Activated CD4-positive, alpha-beta memory T cell treated with anti-CD3 and anti-CD28 coated beads, Interleukin-2, amount 10 ng/mL, durations not matched to agents 7 days and 5 days (primary cell): ENCODE measurements around the gene CACNA1C. TPM values are rescaled to one million over a fixed set of nuclear protein-coding genes. Genes with fewer than 3 reads are reported as not detected.

ENCODE experiments used
- CTCF ChIA-PET: fragments of 350-600 bp; sonication (Branson Sonifier 250); formaldehyde crosslinking; loops from one replicate; lab custom pipeline; 2021; ENCODE audit warnings: antibody characterized with exemption, inconsistent platforms; lab: Charles Lee
- POLR2A ChIA-PET: fragments of 350-600 bp; sonication (Branson Sonifier 250); formaldehyde crosslinking; loops from one replicate; lab custom pipeline; 2021; ENCODE audit warnings: antibody characterized with exemption; lab: Charles Lee
- DNase-seq: peaks from one replicate; pipeline ENCODE4 v3.0.0-alpha.2; 2020
- H3K27ac Mint-ChIP-seq: one replicate; pipeline ENCODE4 v1.8.0; 2021; ENCODE audit warnings: mild to moderate bottlenecking, mixed read lengths
- H3K27me3 Mint-ChIP-seq: one replicate; pipeline ENCODE4 v1.8.0; 2021; ENCODE audit warnings: mixed read lengths
- H3K36me3 Mint-ChIP-seq: one replicate; pipeline ENCODE4 v1.8.0; 2021; ENCODE audit warnings: low read depth, mixed read lengths
- H3K4me1 Mint-ChIP-seq: one replicate; pipeline ENCODE4 v1.8.0; 2021; ENCODE audit warnings: mixed read lengths
- H3K4me3 Mint-ChIP-seq: one replicate; pipeline ENCODE4 v1.8.0; 2021; ENCODE audit warnings: mild to moderate bottlenecking, mixed read lengths
- H3K9me3 Mint-ChIP-seq: one replicate; pipeline ENCODE4 v1.8.0; 2021; ENCODE audit warnings: mixed read lengths
- total RNA-seq, 2 experiments: library from RNA; stranded (reverse); gene quantifications; one replicate each; pipeline ENCODE4 v1.2.3, GENCODE V29; 2021

Gene CACNA1C
- total RNA-seq, 2 experiments from 2014 or later, result 0.30 TPM

- CTCF ChIA-PET, result no interaction called here
- peaks cover 5% of the 10 kb centered on the region for H3K9me3 Mint-ChIP-seq
- no peak for DNase-seq
- H3K27ac Mint-ChIP-seq, result no peak overlapping the region
- peaks cover 12% of the 10 kb centered on the region for H3K27me3 Mint-ChIP-seq
- no peaks in the 10 kb centered on the region for H3K36me3 Mint-ChIP-seq
- no peaks in the 10 kb centered on the region for H3K4me1 Mint-ChIP-seq
- no peak overlapping the region for H3K4me3 Mint-ChIP-seq
- POLR2A ChIA-PET, result no interaction called here
These were observed 203.7 kb downstream of the CACNA1C start for GRCh38 chr12:2256453-2256852.

GRCh38 chr12:2256915-2257314 is 204.1 kb downstream of the CACNA1C start:
- H3K27me3 Mint-ChIP-seq, result peaks cover 12% of the 10 kb centered on the region
- no peak overlapping the region for H3K4me3 Mint-ChIP-seq
- no peak for DNase-seq
- ChIA-PET CTCF (no interaction called here), POLR2A (no interaction called here)
- no peak overlapping the region for H3K27ac Mint-ChIP-seq
- H3K36me3 Mint-ChIP-seq, result no peaks in the 10 kb centered on the region
- peaks cover 5% of the 10 kb centered on the region for H3K9me3 Mint-ChIP-seq
- H3K4me1 Mint-ChIP-seq, result no peaks in the 10 kb centered on the region

GRCh38 chr12:2258025-2258424 is 205.2 kb downstream of the CACNA1C start:
- Mint-ChIP-seq H3K36me3 (no peaks in the 10 kb centered on the region), H3K4me1 (no peaks in the 10 kb centered on the region), H3K27me3 (peaks cover 12% of the 10 kb centered on the region), H3K4me3 (no peak overlapping the region), H3K27ac (no peak overlapping the region), H3K9me3 (peaks cover 5% of the 10 kb centered on the region)
- no peak for DNase-seq
- ChIA-PET POLR2A (no interaction called here), CTCF (no interaction called here)

- POLR2A ChIA-PET, result no interaction called here
These were observed 206.6 kb downstream of the CACNA1C start for GRCh38 chr12:2259369-2259768.

GRCh38 chr12:2260441-2260840 is 207.7 kb downstream of the CACNA1C start:
- no peak overlapping the region for H3K27ac Mint-ChIP-seq
- H3K27me3 Mint-ChIP-seq, result peaks cover 12% of the 10 kb centered on the region
- peaks cover 5% of the 10 kb centered on the region for H3K9me3 Mint-ChIP-seq
- no peak for DNase-seq
- H3K4me1 Mint-ChIP-seq, result no peaks in the 10 kb centered on the region
- H3K4me3 Mint-ChIP-seq, result no peak overlapping the region
- POLR2A ChIA-PET, result no interaction called here
- CTCF ChIA-PET, result no interaction called here
- H3K36me3 Mint-ChIP-seq, result no peaks in the 10 kb centered on the region

More at GRCh38 chr12:2259369-2259768, 206.6 kb downstream of the CACNA1C start:
- H3K27ac Mint-ChIP-seq, result no peak overlapping the region
- DNase-seq, result no peak
- H3K27me3 Mint-ChIP-seq, result peaks cover 12% of the 10 kb centered on the region
- CTCF ChIA-PET, result no interaction called here
- H3K36me3 Mint-ChIP-seq, result no peaks in the 10 kb centered on the region
- no peak overlapping the region for H3K4me3 Mint-ChIP-seq
- peaks cover 5% of the 10 kb centered on the region for H3K9me3 Mint-ChIP-seq
- no peaks in the 10 kb centered on the region for H3K4me1 Mint-ChIP-seq

- no peak overlapping the region for H3K4me3 Mint-ChIP-seq
- H3K9me3 Mint-ChIP-seq, result no peaks in the 10 kb centered on the region
- ChIA-PET CTCF (no interaction called here), POLR2A (no interaction called here)
- DNase-seq, result no peak
- peaks cover 12% of the 10 kb centered on the region for H3K27me3 Mint-ChIP-seq
- no peak overlapping the region for H3K27ac Mint-ChIP-seq
- no peaks in the 10 kb centered on the region for H3K4me1 Mint-ChIP-seq
- no peaks in the 10 kb centered on the region for H3K36me3 Mint-ChIP-seq
These were observed 208.9 kb downstream of the CACNA1C start for GRCh38 chr12:2261708-2262107.

- H3K36me3 Mint-ChIP-seq, result no peaks in the 10 kb centered on the region
- no peaks in the 10 kb centered on the region for H3K9me3 Mint-ChIP-seq
- no peak overlapping the region for H3K27ac Mint-ChIP-seq
- no peak overlapping the region for H3K4me3 Mint-ChIP-seq
- H3K4me1 Mint-ChIP-seq, result no peaks in the 10 kb centered on the region
- no peak for DNase-seq
- ChIA-PET POLR2A (no interaction called here), CTCF (no interaction called here)
- H3K27me3 Mint-ChIP-seq, result peaks cover 12% of the 10 kb centered on the region
These were observed 209.7 kb downstream of the CACNA1C start for GRCh38 chr12:2262449-2262848.

GRCh38 chr12:2263901-2264300 is 211.1 kb downstream of the CACNA1C start:
- Mint-ChIP-seq H3K27me3 (peaks cover 12% of the 10 kb centered on the region), H3K4me3 (no peak overlapping the region), H3K9me3 (no peaks in the 10 kb centered on the region), H3K4me1 (no peaks in the 10 kb centered on the region), H3K36me3 (no peaks in the 10 kb centered on the region), H3K27ac (no peak overlapping the region)
- ChIA-PET CTCF (no interaction called here), POLR2A (no interaction called here)
- DNase-seq, result no peak

- H3K4me1 Mint-ChIP-seq, result no peaks in the 10 kb centered on the region
- DNase-seq, result no peak
- H3K27ac Mint-ChIP-seq, result no peak overlapping the region
- POLR2A ChIA-PET, result no interaction called here
- H3K4me3 Mint-ChIP-seq, result no peak overlapping the region
- H3K9me3 Mint-ChIP-seq, result no peaks in the 10 kb centered on the region
- CTCF ChIA-PET, result no interaction called here
- H3K36me3 Mint-ChIP-seq, result no peaks in the 10 kb centered on the region
- peaks cover 6% of the 10 kb centered on the region for H3K27me3 Mint-ChIP-seq
These were observed 212.0 kb downstream of the CACNA1C start for GRCh38 chr12:2264651-2265232.

GRCh38 chr12:2265461-2266167 is 212.8 kb downstream of the CACNA1C start:
- DNase-seq, result no peak
- Mint-ChIP-seq H3K4me1 (no peaks in the 10 kb centered on the region), H3K27me3 (peaks cover 3% of the 10 kb centered on the region), H3K9me3 (no peaks in the 10 kb centered on the region), H3K36me3 (no peaks in the 10 kb centered on the region), H3K4me3 (no peak overlapping the region), H3K27ac (no peak overlapping the region)
- CTCF ChIA-PET, result no interaction called here
- POLR2A ChIA-PET, result no interaction called here

GRCh38 chr12:2266666-2267620 is 214.2 kb downstream of the CACNA1C start:
- Mint-ChIP-seq H3K36me3 (no peaks in the 10 kb centered on the region), H3K9me3 (no peaks in the 10 kb centered on the region), H3K27me3 (no peaks in the 10 kb centered on the region), H3K27ac (no peak overlapping the region), H3K4me3 (no peak overlapping the region), H3K4me1 (no peaks in the 10 kb centered on the region)
- CTCF ChIA-PET, result no interaction called here
- DNase-seq, result no peak
- POLR2A ChIA-PET, result no interaction called here

- POLR2A ChIA-PET, result no interaction called here
- CTCF ChIA-PET, result no interaction called here
- no peaks in the 10 kb centered on the region for H3K4me1 Mint-ChIP-seq
These were observed 215.1 kb downstream of the CACNA1C start for GRCh38 chr12:2267703-2268470.

More at GRCh38 chr12:2267703-2268470, 215.1 kb downstream of the CACNA1C start:
- no peak for DNase-seq
- Mint-ChIP-seq H3K9me3 (no peaks in the 10 kb centered on the region), H3K36me3 (no peaks in the 10 kb centered on the region), H3K27me3 (peaks cover 3% of the 10 kb centered on the region), H3K4me3 (no peak overlapping the region), H3K27ac (no peak overlapping the region)
